Neural progenitor cell (in vitro differentiated cells): ENCODE results near the gene PRODH2.

Experiments used
- CTCF ChIP-seq: fragments of 200-600 bp; sonication (generic); IDR thresholded peaks from 2 replicates; pipeline ENCODE4 v1.5.1; 2017; ENCODE audit warnings: antibody characterized with exemption, mild to moderate bottlenecking
- EZH2 ChIP-seq: fragments of 200-600 bp; sonication (generic); IDR thresholded peaks from 2 replicates; pipeline ENCODE4 v1.6.1; 2017; ENCODE audit warnings: antibody characterized with exemption, mild to moderate bottlenecking, moderate library complexity

- TF ChIP-seq CTCF: no peak
- TF ChIP-seq EZH2: no peak
These were observed 21.3 kb upstream of the PRODH2 start for GRCh38 chr19:35833972-35834371.
